BJ (cell line): ENCODE results near the gene XYLT1. TPM values are rescaled to one million over a fixed set of nuclear protein-coding genes. Genes with fewer than 3 reads are reported as not detected.

Experiments used
- CTCF ChIA-PET: fragments of 350-600 bp; formaldehyde crosslinking; extraction: SDS; loops from one replicate; lab custom pipeline; 2021; ENCODE audit warnings: antibody characterized with exemption, inconsistent platforms; lab: Yijun Ruan, JAX
- POLR2A ChIA-PET: fragments of 300-600 bp; sonication (Branson Sonifier 250); formaldehyde crosslinking; extraction: SDS; loops from one replicate; lab custom pipeline; 2021; ENCODE audit warnings: antibody characterized with exemption; lab: Charles Lee
- DNase-seq: peaks from one replicate; pipeline ENCODE4 v3.0.0-alpha.2; 2011; ENCODE audit warnings: low read depth
- H3K27me3 ChIP-seq: 2 replicates; pipeline ENCODE4 v1.6.0; 2011; ENCODE audit warnings: low read length; ENCODE audit not compliant: control insufficient read depth, insufficient read depth
- H3K36me3 ChIP-seq: 2 replicates; pipeline ENCODE4 v1.5.1; 2011; ENCODE audit warnings: low read length; ENCODE audit not compliant: control insufficient read depth, insufficient read depth
- H3K4me3 ChIP-seq: 2 replicates; pipeline ENCODE4 v1.5.1; 2011; ENCODE audit warnings: low read depth, mild to moderate bottlenecking, control low read depth, low read length
- polyA plus RNA-seq: library from polyadenylated mRNA; depleted of rRNA; stranded (reverse); fragments of >200 nt; gene quantifications from 2 replicates; pipeline ENCODE4 v1.2.3, GENCODE V29; 2011
- TF ChIP-seq, protein P1 (sequence below): IDR thresholded peaks from 2 replicates; pipeline ENCODE4 v1.5.1; 2011; ENCODE audit warnings: low read depth, mild to moderate bottlenecking, control low read depth, inconsistent platforms, low read length, moderate library complexity; ENCODE audit not compliant: insufficient read depth

Gene XYLT1
- polyA plus RNA-seq, 1 experiment, result 15.9 TPM

DNA sequence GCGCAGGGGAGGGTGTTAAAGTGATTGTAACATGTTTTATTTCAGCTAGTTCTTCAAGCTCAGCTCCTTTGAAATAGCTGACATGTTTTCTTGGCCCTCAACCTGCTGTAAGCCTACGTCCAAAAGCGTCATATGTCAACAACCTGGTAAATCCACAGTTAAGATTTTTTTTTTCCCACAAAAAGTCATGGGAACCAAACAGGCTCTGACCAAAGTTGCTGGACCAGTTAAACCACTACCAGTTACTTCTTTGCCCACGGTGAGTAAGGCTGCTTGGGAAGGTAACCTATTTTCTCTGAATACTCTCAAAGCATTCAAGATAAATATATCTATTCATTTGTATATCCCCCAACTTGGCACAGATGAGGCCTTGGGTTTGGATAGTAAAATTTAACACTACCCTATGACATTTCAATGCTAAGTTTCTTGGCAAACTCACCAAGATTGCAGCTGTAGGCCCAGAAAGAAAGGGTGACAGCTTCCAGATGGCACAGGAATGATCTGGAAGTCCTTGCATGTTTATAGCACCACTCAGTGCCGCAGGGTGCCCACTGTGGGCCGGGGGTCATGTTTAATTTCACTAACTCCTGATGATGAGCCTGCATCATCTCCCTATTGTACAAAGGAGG lies 166.2 kb downstream of the XYLT1 start:
- H3K4me3 ChIP-seq, result no peak overlapping the region
- no peaks in the 10 kb centered on the region for H3K27me3 ChIP-seq
- H3K36me3 ChIP-seq, result no peaks in the 10 kb centered on the region
- DNase-seq, result no peak
- ChIA-PET CTCF (interaction anchor here (0.6 to 1.8 kb wide), 2 partner anchors 9 to 165 kb away, joined by 3 to 6 read pairs; no protein-coding TSS in a partner anchor), POLR2A (no interaction called here)
- TF ChIP-seq, protein P1, sequence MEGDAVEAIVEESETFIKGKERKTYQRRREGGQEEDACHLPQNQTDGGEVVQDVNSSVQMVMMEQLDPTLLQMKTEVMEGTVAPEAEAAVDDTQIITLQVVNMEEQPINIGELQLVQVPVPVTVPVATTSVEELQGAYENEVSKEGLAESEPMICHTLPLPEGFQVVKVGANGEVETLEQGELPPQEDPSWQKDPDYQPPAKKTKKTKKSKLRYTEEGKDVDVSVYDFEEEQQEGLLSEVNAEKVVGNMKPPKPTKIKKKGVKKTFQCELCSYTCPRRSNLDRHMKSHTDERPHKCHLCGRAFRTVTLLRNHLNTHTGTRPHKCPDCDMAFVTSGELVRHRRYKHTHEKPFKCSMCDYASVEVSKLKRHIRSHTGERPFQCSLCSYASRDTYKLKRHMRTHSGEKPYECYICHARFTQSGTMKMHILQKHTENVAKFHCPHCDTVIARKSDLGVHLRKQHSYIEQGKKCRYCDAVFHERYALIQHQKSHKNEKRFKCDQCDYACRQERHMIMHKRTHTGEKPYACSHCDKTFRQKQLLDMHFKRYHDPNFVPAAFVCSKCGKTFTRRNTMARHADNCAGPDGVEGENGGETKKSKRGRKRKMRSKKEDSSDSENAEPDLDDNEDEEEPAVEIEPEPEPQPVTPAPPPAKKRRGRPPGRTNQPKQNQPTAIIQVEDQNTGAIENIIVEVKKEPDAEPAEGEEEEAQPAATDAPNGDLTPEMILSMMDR, result no peak

DNA sequence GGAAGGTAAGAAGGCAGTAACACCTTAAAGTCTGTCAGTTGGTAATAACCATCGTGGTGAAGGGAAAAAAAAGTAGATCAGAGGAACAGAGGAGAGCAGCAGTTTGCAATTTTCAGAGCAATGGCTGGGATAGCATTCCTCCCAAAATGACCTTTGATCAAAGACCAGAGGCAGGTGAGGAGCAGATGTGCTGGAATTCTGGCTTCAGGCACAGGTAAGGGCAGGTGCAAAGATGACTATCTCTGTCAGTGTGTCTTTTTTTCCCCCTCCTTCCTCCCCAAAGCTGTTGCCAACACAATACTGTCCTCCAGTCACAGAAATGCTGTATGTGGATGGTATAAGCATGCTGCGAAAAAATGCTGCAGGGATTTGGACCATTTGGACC lies 166.7 kb downstream of the XYLT1 start:
- no peaks in the 10 kb centered on the region for H3K36me3 ChIP-seq
- ChIA-PET CTCF (interaction anchor here (0.6 to 1.8 kb wide), 2 partner anchors 9 to 165 kb away, joined by 3 to 6 read pairs; no protein-coding TSS in a partner anchor), POLR2A (no interaction called here)
- H3K4me3 ChIP-seq, result no peak overlapping the region
- TF ChIP-seq, protein P1, result no peak
- DNase-seq, result no peak
- H3K27me3 ChIP-seq, result no peaks in the 10 kb centered on the region

DNA sequence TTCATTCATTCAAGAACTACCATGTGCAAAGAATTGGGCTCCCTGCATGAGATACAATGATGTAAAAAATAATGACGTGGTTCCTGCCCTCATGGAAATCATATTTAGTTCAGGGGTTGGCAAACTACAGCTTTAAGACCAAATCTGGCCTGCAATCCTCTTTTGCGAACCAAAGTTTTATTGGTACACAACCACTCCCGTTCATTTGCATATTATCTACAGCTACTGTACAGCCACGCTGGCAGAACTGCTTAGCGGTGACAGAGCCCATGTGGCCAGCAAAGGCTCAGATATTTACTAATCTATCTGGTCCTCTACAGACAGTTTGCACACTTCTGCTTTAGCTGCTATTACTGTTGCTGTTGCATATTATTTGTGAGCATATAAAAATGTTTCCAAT lies 167.7 kb downstream of the XYLT1 start:
- Histone ChIP-seq H3K4me3 (no peak overlapping the region), H3K36me3 (no peaks in the 10 kb centered on the region), H3K27me3 (no peaks in the 10 kb centered on the region)
- TF ChIP-seq, protein P1, result no peak
- CTCF ChIA-PET, result interaction anchor here (1.1 to 1.4 kb wide), 2 partner anchors 15 to 26 kb away, joined by 3 read pairs; no protein-coding TSS in a partner anchor
- no peak for DNase-seq
- POLR2A ChIA-PET, result no interaction called here

DNA sequence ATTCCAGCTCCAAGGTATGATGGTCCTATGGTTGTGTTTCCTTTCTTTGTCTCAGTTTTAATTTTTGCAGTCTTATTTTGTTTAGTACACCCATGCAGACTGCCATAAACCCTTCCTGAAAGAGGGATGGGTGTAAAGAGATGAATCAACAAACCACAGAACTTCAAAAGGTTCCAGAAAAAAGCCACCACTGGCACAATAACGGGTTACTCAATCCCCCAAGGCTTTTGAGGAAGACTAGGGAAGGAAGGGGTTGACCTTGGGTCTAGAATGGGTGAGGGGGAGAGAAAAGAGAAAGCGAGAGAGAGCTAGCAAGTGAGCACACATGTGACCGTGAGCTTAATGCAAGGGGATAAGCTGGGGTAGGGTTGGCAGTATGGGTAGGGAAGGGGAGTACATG lies 168.1 kb downstream of the XYLT1 start:
- CTCF ChIA-PET, result interaction anchor here (1.1 to 1.4 kb wide), 2 partner anchors 15 to 27 kb away, joined by 3 read pairs; no protein-coding TSS in a partner anchor
- POLR2A ChIA-PET, result no interaction called here
- Histone ChIP-seq H3K27me3 (no peaks in the 10 kb centered on the region), H3K4me3 (no peak overlapping the region), H3K36me3 (no peaks in the 10 kb centered on the region)
- no peak for DNase-seq
- TF ChIP-seq, protein P1, result no peak

DNA sequence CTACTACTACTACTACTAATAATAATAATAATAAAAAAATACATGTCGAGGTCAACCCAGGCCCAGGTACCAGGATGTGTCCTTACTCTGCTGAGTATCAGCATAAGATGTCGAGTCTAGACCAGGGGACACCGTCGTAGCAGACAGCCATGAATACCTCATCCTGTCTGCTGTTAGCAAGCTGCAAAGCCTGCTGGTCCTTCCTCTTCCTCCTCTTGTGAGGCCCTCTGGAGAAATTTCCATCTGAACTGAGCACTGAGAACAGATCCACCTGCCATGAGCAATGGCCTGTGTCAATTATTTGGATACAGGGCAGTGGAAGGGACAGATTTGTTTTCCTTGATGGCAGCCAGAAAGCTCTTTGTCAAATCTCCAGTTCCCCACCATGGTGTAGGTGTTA lies 168.5 kb downstream of the XYLT1 start:
- POLR2A ChIA-PET, result no interaction called here
- CTCF ChIA-PET, result interaction anchor here (0.7 to 1.1 kb wide), 3 partner anchors 27 to 167 kb away, joined by 3 to 4 read pairs (median 3); no protein-coding TSS in a partner anchor
- H3K36me3 ChIP-seq, result no peaks in the 10 kb centered on the region
- H3K27me3 ChIP-seq, result no peaks in the 10 kb centered on the region
- DNase-seq, result no peak
- no peak overlapping the region for H3K4me3 ChIP-seq
- TF ChIP-seq, protein P1, result no peak
